Subcutaneous adipose tissue (tissue), 4 donors: ENCODE measurements around the gene NAP1L5. TPM values are rescaled to one million over a fixed set of nuclear protein-coding genes. Genes with fewer than 3 reads are reported as not detected.

Experiments used
- small RNA-seq: library from RNA; depleted of rRNA; stranded (forward); fragments of <200 nt; gene quantifications from one replicate; pipeline ENCODE3, GENCODE V24; 2016
- total RNA-seq, 4 donors: library from RNA; depleted of rRNA; stranded (reverse); fragments of >200 nt; gene quantifications; one replicate each; pipeline ENCODE4 v1.1.0, GENCODE V29; 2016
- TF ChIP-seq, protein P1 (sequence below): fragments of 450-650 bp; IDR thresholded peaks from one replicate; pipeline ENCODE4 v1.5.1; 2016; ENCODE audit warnings: low read depth, mild to moderate bottlenecking, control low read depth, antibody characterized with exemption, moderate library complexity

NAP1L5 gene
- total RNA-seq, 4 donors from 2014 or later, result 4.1 to 7.5 (median 6.0) TPM

DNA sequence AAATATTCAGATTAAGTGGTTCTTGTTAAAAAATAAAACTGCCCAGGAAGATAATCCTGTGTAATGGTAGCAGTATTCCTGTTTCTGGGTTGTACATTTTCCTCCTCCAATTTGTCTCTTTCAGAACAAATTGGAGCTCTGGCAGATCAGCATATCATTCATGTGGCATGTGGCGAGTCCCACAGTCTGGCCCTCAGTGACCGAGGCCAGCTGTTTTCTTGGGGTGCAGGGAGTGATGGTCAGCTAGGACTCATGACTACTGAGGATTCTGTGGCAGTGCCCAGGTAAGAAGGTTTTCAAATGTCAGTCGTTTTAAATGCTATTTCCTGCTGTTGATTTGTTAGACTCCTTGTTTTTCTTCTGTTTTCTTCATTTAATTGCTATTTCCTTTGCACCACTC lies 47.9 kb downstream of the NAP1L5 start:
- TF ChIP-seq, protein P1, sequence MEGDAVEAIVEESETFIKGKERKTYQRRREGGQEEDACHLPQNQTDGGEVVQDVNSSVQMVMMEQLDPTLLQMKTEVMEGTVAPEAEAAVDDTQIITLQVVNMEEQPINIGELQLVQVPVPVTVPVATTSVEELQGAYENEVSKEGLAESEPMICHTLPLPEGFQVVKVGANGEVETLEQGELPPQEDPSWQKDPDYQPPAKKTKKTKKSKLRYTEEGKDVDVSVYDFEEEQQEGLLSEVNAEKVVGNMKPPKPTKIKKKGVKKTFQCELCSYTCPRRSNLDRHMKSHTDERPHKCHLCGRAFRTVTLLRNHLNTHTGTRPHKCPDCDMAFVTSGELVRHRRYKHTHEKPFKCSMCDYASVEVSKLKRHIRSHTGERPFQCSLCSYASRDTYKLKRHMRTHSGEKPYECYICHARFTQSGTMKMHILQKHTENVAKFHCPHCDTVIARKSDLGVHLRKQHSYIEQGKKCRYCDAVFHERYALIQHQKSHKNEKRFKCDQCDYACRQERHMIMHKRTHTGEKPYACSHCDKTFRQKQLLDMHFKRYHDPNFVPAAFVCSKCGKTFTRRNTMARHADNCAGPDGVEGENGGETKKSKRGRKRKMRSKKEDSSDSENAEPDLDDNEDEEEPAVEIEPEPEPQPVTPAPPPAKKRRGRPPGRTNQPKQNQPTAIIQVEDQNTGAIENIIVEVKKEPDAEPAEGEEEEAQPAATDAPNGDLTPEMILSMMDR, result no peak

DNA sequence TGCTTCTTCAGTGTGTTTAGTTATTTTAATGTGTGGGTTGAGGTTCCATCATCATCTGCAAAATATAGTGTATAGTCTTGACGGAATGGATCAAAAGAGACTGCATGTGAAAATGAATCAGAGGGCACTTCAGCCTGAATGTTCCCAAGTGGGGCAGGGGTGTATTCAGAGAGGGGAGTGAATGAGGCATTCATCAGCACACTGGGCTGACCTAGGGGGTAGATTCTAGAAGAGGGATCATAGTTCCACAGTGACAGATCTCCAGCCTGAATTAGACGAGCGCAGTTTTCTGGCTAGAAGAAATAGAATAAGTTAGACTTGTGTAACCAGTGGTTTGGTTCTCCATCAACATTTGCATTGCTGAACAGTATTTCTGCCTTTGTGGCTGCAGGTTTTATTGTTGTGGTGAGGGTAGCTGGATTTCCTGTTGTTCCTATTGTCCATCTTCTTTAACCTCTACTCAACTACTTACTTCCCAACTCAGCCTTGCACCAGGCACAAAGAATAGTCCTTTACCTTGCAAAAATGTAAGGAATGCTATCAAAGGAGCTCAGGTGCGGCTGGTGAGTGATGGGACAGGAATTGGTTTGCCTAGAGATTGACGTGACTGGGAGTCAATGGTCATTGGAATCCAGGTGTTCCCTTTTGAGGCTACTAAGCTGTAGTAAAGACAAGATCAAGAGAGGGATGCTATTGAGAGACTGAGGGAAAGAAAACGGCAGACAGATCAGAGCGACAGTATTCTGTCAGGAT lies 50.9 kb downstream of the NAP1L5 start:
- TF ChIP-seq, protein P1, result no peak

DNA sequence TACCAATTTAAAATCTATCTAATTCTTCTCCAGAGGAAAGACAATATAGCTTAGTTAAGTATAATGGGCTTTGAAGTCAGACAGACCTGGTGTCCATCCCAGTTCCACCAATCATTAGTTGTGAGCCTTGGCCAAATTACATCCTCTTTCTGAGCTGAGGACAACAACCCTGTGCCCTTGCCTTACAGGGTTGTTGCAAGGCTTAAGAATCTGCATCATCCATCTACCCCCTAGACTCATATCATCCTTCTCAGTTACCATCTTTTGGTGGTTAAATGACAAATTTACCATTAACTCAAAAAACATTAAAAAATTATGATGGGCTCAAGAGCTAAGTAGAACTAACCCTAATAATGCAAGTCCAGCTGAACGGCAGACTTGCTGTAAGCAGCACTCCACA lies 51.6 kb downstream of the NAP1L5 start:
- TF ChIP-seq, protein P1, result no peak

Small RNA genes lying within 50 kb of the gene (small RNA-seq; reads per million reads assigned to genes)
- gene RF02115, result not detected
- gene RNU6-33P, result not detected

Other genes starting within 250 kb of the NAP1L5 start
- gene HERC5, start 240.7 kb downstream of the NAP1L5 start, total RNA-seq, result 10 to 100 TPM in 1 of 4 donors, 1 to 10 TPM in 3; 6.5 to 11.9 (median 7.3) TPM
- 100 to 1,000 TPM; 103 to 142 (median 117) TPM for gene PYURF, start 174.1 kb downstream of the NAP1L5 start, total RNA-seq
- gene HERC3, start 105.3 kb downstream of the NAP1L5 start, total RNA-seq, result 10 to 100 TPM; 29.8 to 48.9 (median 42.4) TPM